Transverse colon (tissue), 4 donors: ENCODE data around the gene JUND. TPM values are rescaled to one million over a fixed set of nuclear protein-coding genes. Genes with fewer than 3 reads are reported as not detected.

Source experiments
- DNase-seq: peaks from one replicate; pipeline ENCODE4 v3.0.0-alpha.2; 2019
- H3K27ac ChIP-seq, 4 donors: fragments of 200-600 bp; sonication (generic); 2 replicates each; pipeline ENCODE4 v1.5.1; 2016 to 2018; ENCODE audit warnings: inconsistent platforms in 4 of 4
- H3K27me3 ChIP-seq: fragments of 200-600 bp; sonication (generic); 2 replicates; pipeline ENCODE4 v1.5.1; 2017; ENCODE audit warnings: inconsistent platforms
- H3K36me3 ChIP-seq, 4 donors: fragments of 200-600 bp; sonication (generic); 2 replicates each; pipeline ENCODE4 v1.5.1; 2017 to 2019; ENCODE audit warnings: inconsistent platforms in 4 of 4
- H3K4me1 ChIP-seq, 4 donors: fragments of 200-600 bp; sonication (generic); 2 replicates each; pipeline ENCODE4 v1.5.1; 2017 to 2020; ENCODE audit warnings: inconsistent platforms in 4 of 4
- H3K4me3 ChIP-seq, 4 donors: fragments of 200-600 bp; sonication (generic); 1 replicate in 1 of 4; 2 replicates in 3 of 4; pipeline versions ENCODE4 v1.5.1 to v1.6.1; 2017 to 2019; ENCODE audit warnings: inconsistent platforms in 4 of 4
- H3K9me3 ChIP-seq, 2 donors: fragments of 200-600 bp; sonication (generic); 2 replicates each; pipeline ENCODE4 v1.5.1; 2017 to 2019; ENCODE audit warnings: inconsistent platforms in 2 of 2
- EP300 ChIP-seq: sonication (generic); formaldehyde crosslinking; IDR thresholded peaks from one replicate; pipeline ENCODE4 v1.6.1; 2017; ENCODE audit warnings: antibody characterized with exemption, low read depth
- POLR2A ChIP-seq: fragments of 450-650 bp; IDR thresholded peaks from one replicate; pipeline ENCODE4 v1.6.1; 2016; ENCODE audit warnings: antibody characterized with exemption, mild to moderate bottlenecking, moderate library complexity
- POLR2AphosphoS5 ChIP-seq, 3 donors: sonication (generic); formaldehyde crosslinking; IDR thresholded peaks; one replicate each; pipeline ENCODE4 v1.6.1; 2016; ENCODE audit warnings: antibody characterized with exemption in 3 of 3
- WGBS, 2 donors: methylation state at CpG; one replicate each; pipeline ENCODE4 v1.1.5; 2018; ENCODE audit warnings: low coverage in 1 of 2; 5-methylcytosine and 5-hydroxymethylcytosine counted together
- in situ Hi-C, 4 donors: fragments of 200-750 bp; cut with MboI; loops; one replicate each; pipeline versions ENCODE4 v1.15.0 to v1.15.1; 2017; ENCODE audit warnings: low sequenced_read_pairs in 3 of 4, low pct_ligation_motif_present in 1 of 4, low pct_unique_long_range_greater_than_20kb in 1 of 4
- intact Hi-C: fragments of 100-400 bp; cut with DNase I; formaldehyde crosslinking; loops from one replicate; pipeline ENCODE4 v1.15.1; 2023; ENCODE audit warnings: low total_unique reads
- total RNA-seq, 4 donors: library from RNA; depleted of rRNA; stranded (reverse); fragments of >200 nt; gene quantifications; one replicate each; pipeline ENCODE4 v1.1.0, GENCODE V29; 2016
- TF ChIP-seq, protein P1 (sequence below), 5 experiments: fragments of 200-600 bp in 3 of 5; fragments of 450-650 bp in 2 of 5; sonication (generic) in 3 of 5; IDR thresholded peaks; 1 replicate in 2 of 5; 2 replicates in 3 of 5; pipeline ENCODE4 v1.5.1; 2016 to 2017; ENCODE audit warnings: antibody characterized with exemption in 5 of 5, inconsistent platforms in 3 of 5, mild to moderate bottlenecking in 2 of 5, moderate library complexity in 1 of 5

JUND gene
- total RNA-seq, 4 donors from 2014 or later, result 714 to 2,423 (median 1,288) TPM

DNA sequence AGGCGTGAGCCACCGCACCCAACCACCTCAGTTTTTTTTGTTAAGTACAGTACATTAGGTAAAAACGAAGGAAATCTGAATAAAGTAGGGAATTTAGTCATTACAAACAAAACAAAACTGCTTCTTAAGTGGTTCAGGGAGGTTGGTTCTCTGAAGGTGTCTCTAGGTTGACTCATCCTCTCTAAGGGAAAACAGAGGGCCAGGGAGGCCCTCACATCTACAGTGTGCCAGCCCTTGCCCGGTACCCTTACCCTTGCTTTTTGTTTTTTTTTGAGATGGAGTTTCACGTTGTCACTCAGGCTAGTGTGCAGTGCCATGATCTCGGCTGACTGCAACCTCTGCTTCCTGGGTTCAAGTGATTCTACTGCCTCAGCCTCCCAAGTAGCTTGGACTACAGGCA lies 17.2 kb upstream of the JUND start:
- no peak for DNase-seq
- intact Hi-C loops (no loop called here), in situ Hi-C loops (no loop called here)
- Histone ChIP-seq H3K9me3 (no peaks in the 10 kb centered on the region), H3K4me3 (no peak overlapping the region), H3K36me3 (no peaks in the 10 kb centered on the region), H3K27ac (no peak overlapping the region), H3K27me3 (no peaks in the 10 kb centered on the region), H3K4me1 (peaks cover 9 to 37% (median 20%) of the 10 kb centered on the region in 4 donors)
- TF ChIP-seq POLR2A (no peak), EP300 (no peak), POLR2AphosphoS5 (IDR thresholded peaks at IDR 0.05) (no peak)
- TF ChIP-seq, protein P1, sequence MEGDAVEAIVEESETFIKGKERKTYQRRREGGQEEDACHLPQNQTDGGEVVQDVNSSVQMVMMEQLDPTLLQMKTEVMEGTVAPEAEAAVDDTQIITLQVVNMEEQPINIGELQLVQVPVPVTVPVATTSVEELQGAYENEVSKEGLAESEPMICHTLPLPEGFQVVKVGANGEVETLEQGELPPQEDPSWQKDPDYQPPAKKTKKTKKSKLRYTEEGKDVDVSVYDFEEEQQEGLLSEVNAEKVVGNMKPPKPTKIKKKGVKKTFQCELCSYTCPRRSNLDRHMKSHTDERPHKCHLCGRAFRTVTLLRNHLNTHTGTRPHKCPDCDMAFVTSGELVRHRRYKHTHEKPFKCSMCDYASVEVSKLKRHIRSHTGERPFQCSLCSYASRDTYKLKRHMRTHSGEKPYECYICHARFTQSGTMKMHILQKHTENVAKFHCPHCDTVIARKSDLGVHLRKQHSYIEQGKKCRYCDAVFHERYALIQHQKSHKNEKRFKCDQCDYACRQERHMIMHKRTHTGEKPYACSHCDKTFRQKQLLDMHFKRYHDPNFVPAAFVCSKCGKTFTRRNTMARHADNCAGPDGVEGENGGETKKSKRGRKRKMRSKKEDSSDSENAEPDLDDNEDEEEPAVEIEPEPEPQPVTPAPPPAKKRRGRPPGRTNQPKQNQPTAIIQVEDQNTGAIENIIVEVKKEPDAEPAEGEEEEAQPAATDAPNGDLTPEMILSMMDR (IDR thresholded peaks at IDR 0.05), result no peak
- WGBS, 2 donors, result 73 to 80% methylated on average over 5 to 6 of the region's 6 CpGs

DNA sequence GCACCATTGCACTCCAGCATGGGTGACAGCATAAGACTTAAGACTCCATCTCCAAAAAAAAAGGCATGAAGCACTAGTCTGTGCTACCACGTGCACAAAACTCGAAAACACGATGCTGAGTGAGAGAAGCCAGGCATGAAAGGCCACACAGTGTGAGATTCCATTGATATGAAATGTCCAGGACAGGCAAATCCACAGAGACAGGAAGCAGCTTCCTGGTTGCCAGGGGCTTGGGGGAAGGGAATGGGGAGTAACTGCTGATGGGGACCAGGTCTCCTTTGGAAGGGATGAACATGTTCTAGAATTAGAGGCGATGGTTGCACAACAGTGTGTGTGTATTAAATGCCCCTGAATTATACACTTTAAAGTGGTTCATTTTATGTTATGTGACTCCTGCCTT lies 15.9 kb upstream of the JUND start:
- H3K9me3 ChIP-seq, result no peaks in the 10 kb centered on the region
- peaks cover 4 to 37% (median 23%) of the 10 kb centered on the region in 4 donors for H3K4me1 ChIP-seq
- TF ChIP-seq POLR2AphosphoS5 (IDR thresholded peaks at IDR 0.05), result no peak
- no peak for TF ChIP-seq POLR2A
- no peak for TF ChIP-seq EP300
- TF ChIP-seq, protein P1 (IDR thresholded peaks at IDR 0.05), result no peak
- in situ Hi-C loops (no loop called here), intact Hi-C loops (no loop called here)
- H3K36me3 ChIP-seq, result no peaks in the 10 kb centered on the region
- H3K27ac ChIP-seq, result no peak overlapping the region
- DNase-seq, result no peak
- no peak overlapping the region for H3K4me3 ChIP-seq
- H3K27me3 ChIP-seq, result no peaks in the 10 kb centered on the region
- WGBS, 2 donors, result 67 to 70% methylated on average over 1 to 4 of the region's 4 CpGs

DNA sequence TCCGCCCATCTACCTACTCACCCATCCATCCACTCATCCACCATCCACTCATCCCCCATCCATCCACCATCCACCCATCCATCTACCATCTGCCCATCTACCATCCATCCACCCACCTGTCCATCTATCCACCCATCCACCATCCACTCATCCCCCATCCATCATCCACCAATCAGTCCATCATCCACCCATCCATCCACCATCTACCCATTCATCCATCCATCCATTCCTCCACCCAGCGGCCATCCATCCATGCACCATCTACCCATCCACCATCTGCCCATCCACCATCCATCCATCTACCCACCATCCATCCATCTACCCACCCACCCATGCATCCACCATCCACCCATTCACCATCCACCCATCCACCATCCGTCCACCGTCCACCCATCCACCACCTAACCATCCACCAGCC lies 13.6 kb upstream of the JUND start:
- Histone ChIP-seq H3K27me3 (no peaks in the 10 kb centered on the region), H3K4me1 (peaks cover 10 to 35% (median 30%) of the 10 kb centered on the region in 4 donors), H3K36me3 (no peaks in the 10 kb centered on the region), H3K27ac (no peak overlapping the region), H3K9me3 (no peaks in the 10 kb centered on the region), H3K4me3 (no peak overlapping the region)
- in situ Hi-C loops (no loop called here), intact Hi-C loops (no loop called here)
- TF ChIP-seq EP300, result no peak
- 85 to 100% methylated on average over 4 of the region's 4 CpGs for WGBS, 2 donors
- DNase-seq, result no peak

DNA sequence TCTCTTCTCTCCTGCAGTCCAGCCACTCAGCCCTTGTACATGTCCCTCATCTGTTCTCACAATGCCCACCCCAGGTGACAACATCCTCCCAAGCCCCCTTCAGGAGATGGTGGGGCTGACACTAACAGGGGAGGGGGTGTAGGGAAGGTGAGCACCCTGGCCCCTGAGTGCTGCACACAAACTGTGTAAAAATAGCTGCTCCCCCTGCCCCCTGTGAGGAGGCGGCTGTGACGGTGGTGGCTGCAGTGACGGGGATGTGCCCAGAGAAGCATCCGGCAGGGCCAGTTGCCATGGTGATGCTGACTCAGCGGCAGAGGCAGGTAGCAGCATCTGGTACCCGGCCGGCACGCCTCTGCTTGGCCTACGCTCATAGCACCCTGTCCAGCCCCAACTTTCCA lies 13.0 kb upstream of the JUND start:
- in situ Hi-C loops (no loop called here), intact Hi-C loops (no loop called here)
- TF ChIP-seq POLR2A (no peak), POLR2AphosphoS5 (IDR thresholded peaks at IDR 0.05) (no peak), EP300 (no peak)
- TF ChIP-seq, protein P1 (IDR thresholded peaks at IDR 0.05), result no peak
- H3K36me3 ChIP-seq, result no peaks in the 10 kb centered on the region
- no peak overlapping the region for H3K4me3 ChIP-seq
- 60% methylated on average over 6 of the region's 9 CpGs; no CpG with 5 or more reads in 1 of the 2 donors for WGBS, 2 donors
- H3K9me3 ChIP-seq, result no peaks in the 10 kb centered on the region
- H3K27me3 ChIP-seq, result no peaks in the 10 kb centered on the region
- peak; percentile 69 for DNase-seq
- H3K27ac ChIP-seq, result peak overlapping the region; percentile 95 to 99 (median 96)
- H3K4me1 ChIP-seq, result peaks cover 10 to 39% (median 30%) of the 10 kb centered on the region in 4 donors
